Fibroblast of lung (primary cell): ENCODE measurements around the gene ATXN1. TPM values are rescaled to one million over a fixed set of nuclear protein-coding genes. Genes with fewer than 3 reads are reported as not detected.

Experiments
- DNase-seq, 2 donors: peaks; one replicate each; pipeline versions ENCODE4 v3.0.0 to v3.0.0-alpha.2; 2010; ENCODE audit warnings: low read depth in 2 of 2
- H2AFZ ChIP-seq: 2 replicates; pipeline ENCODE4 v1.5.1; 2012; ENCODE audit warnings: low read length, control low read depth, inconsistent platforms
- H3K27ac ChIP-seq: 2 replicates; pipeline ENCODE4 v1.5.1; 2011; ENCODE audit warnings: low read length, control low read depth; ENCODE audit not compliant: insufficient read depth
- H3K27me3 ChIP-seq: 2 replicates; pipeline ENCODE4 v1.5.1; 2011; ENCODE audit warnings: mild to moderate bottlenecking, low read length; ENCODE audit not compliant: control insufficient read depth, insufficient read depth
- H3K36me3 ChIP-seq: 2 replicates; pipeline ENCODE4 v1.5.1; 2011; ENCODE audit warnings: low read length; ENCODE audit not compliant: control insufficient read depth, insufficient read depth
- H3K4me1 ChIP-seq: 2 replicates; pipeline ENCODE4 v1.5.1; 2011; ENCODE audit warnings: low read length; ENCODE audit not compliant: control insufficient read depth, insufficient read depth; ENCODE audit errors: extremely low read depth
- H3K4me2 ChIP-seq: 2 replicates; pipeline ENCODE4 v1.5.1; 2011; ENCODE audit warnings: low read length, control low read depth; ENCODE audit not compliant: insufficient read depth; ENCODE audit errors: extremely low read depth
- H3K4me3 ChIP-seq, 4 experiments: fragments of 200-600 bp in 1 of 4; sonication (generic) in 1 of 4; replicated peaks in 1 of 4; 2 replicates each; pipeline ENCODE4 v1.5.1; 2011 to 2016; ENCODE audit warnings: low read length in 4 of 4, low read depth in 3 of 4, mild to moderate bottlenecking in 3 of 4, control low read depth in 2 of 4, inconsistent platforms in 1 of 4, mixed read lengths in 1 of 4; ENCODE audit not compliant: insufficient read depth in 1 of 4; ENCODE audit errors: control extremely low read depth in 1 of 4
- H3K79me2 ChIP-seq: 2 replicates; pipeline ENCODE4 v1.5.1; 2012; ENCODE audit warnings: mild to moderate bottlenecking, low read length, inconsistent platforms; ENCODE audit not compliant: control insufficient read depth, insufficient read depth
- H3K9ac ChIP-seq: 2 replicates; pipeline ENCODE4 v1.5.1; 2011; ENCODE audit warnings: mild to moderate bottlenecking, low read length, control low read depth; ENCODE audit not compliant: insufficient read depth
- H3K9me3 ChIP-seq: 2 replicates; pipeline ENCODE4 v1.5.1; 2012; ENCODE audit warnings: low read depth, low read length; ENCODE audit not compliant: control insufficient read depth, insufficient read depth
- H4K20me1 ChIP-seq: 2 replicates; pipeline ENCODE4 v1.5.1; 2011; ENCODE audit warnings: low read length; ENCODE audit not compliant: control insufficient read depth, insufficient read depth; ENCODE audit errors: extremely low read depth
- EZH2 ChIP-seq: IDR thresholded peaks from 2 replicates; pipeline ENCODE4 v1.5.1; 2012; ENCODE audit warnings: low read length, control low read depth, mild to moderate bottlenecking; ENCODE audit errors: missing control alignments
- polyA plus RNA-seq, 2 donors: library from polyadenylated mRNA; depleted of rRNA in 1 of 2; stranded (reverse) in 1 of 2; unstranded in 1 of 2; fragments of >200 nt; gene quantifications; 2 replicates each; pipeline ENCODE4 v1.2.1, GENCODE V29; 2011 to 2012; ENCODE audit warnings: missing spikeins in 1 of 2
- total RNA-seq: library from RNA; depleted of rRNA; stranded (reverse); fragments of >200 nt; gene quantifications from 2 replicates; pipeline ENCODE4 v1.2.1, GENCODE V29; 2014
- TF ChIP-seq, protein P1 (sequence below), 2 donors: IDR thresholded peaks in 1 of 2; conservative IDR thresholded peaks in 1 of 2; 1 replicate in 1 of 2; 2 replicates in 1 of 2; pipeline ENCODE4 v1.5.1; 2011 to 2012; ENCODE audit warnings: low read length in 2 of 2, control low read depth in 1 of 2, inconsistent platforms in 1 of 2, low read depth in 1 of 2, mild to moderate bottlenecking in 1 of 2

ATXN1 gene
- total and polyA plus RNA-seq, 2 donors (not counting 1 experiment from before 2014, with no cell fraction given): 15.8 to 40.5 TPM

DNA sequence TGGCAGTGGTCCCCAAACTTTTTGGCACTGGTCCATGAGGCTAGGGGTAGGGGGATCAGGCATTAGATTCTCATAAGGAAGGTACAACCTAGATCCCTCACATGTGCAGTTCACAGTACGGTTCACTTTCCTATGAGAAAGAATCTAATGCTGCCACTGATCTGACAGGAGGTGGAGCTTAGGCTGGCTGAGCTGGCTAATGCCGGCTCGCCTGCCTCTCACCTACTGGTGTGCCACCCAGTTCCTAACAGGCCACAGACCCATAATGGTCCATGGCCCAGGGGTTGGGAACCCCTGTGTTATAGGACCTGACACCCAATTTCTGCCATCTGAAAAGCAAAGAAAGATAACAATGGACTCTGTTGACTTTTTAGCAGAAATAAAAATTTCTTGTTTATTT is 323.3 kb downstream of the ATXN1 start:
- Histone ChIP-seq H3K36me3 (no peaks in the 10 kb centered on the region), H3K4me3 (no peak overlapping the region), H3K79me2 (no peaks in the 10 kb centered on the region), H3K4me2 (no peak overlapping the region), H3K27ac (no peak overlapping the region), H3K4me1 (no peaks in the 10 kb centered on the region), H3K9ac (no peak overlapping the region), H3K9me3 (no peaks in the 10 kb centered on the region), H4K20me1 (no peaks in the 10 kb centered on the region), H2AFZ (no peak overlapping the region), H3K27me3 (no peaks in the 10 kb centered on the region)
- no peak for DNase-seq
- TF ChIP-seq EZH2: no peak
- TF ChIP-seq, protein P1, sequence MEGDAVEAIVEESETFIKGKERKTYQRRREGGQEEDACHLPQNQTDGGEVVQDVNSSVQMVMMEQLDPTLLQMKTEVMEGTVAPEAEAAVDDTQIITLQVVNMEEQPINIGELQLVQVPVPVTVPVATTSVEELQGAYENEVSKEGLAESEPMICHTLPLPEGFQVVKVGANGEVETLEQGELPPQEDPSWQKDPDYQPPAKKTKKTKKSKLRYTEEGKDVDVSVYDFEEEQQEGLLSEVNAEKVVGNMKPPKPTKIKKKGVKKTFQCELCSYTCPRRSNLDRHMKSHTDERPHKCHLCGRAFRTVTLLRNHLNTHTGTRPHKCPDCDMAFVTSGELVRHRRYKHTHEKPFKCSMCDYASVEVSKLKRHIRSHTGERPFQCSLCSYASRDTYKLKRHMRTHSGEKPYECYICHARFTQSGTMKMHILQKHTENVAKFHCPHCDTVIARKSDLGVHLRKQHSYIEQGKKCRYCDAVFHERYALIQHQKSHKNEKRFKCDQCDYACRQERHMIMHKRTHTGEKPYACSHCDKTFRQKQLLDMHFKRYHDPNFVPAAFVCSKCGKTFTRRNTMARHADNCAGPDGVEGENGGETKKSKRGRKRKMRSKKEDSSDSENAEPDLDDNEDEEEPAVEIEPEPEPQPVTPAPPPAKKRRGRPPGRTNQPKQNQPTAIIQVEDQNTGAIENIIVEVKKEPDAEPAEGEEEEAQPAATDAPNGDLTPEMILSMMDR (conservative IDR thresholded peaks at IDR 0.05 in 1 of 2, IDR thresholded peaks at IDR 0.05 in 1 of 2; ENCODE audit: low read depth in 1 of 2, low read length in 2 of 2): no peak

DNA sequence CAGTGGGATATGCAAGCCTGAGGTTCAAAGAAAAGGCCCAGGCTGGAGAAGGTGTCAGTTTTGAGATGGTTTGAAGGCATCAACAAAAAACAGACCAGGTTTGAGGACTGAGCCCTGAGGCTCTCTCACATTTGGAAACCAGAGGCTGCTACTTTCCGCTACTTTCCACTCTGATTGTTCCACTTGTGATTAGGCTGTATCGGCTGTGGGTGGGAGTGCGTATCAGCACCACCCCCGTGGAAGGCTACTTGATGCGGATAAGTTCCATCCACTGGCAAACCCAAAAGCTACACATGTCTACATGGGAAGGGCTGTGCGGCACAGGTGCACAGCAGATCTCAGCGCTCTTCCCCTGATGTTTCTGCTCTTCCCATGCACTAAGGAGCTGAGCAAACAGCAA is 324.2 kb downstream of the ATXN1 start:
- DNase-seq: no peak
- H3K9me3 ChIP-seq: no peaks in the 10 kb centered on the region
- TF ChIP-seq EZH2: no peak
- TF ChIP-seq, protein P1 (conservative IDR thresholded peaks at IDR 0.05 in 1 of 2, IDR thresholded peaks at IDR 0.05 in 1 of 2; ENCODE audit: low read depth in 1 of 2, low read length in 2 of 2): no peak
- no peaks in the 10 kb centered on the region for H4K20me1 ChIP-seq
- H3K4me3 ChIP-seq: no peak overlapping the region
- no peaks in the 10 kb centered on the region for H3K36me3 ChIP-seq
- H3K27me3 ChIP-seq: no peaks in the 10 kb centered on the region
- no peaks in the 10 kb centered on the region for H3K79me2 ChIP-seq
- H3K4me2 ChIP-seq: no peak overlapping the region
- peaks cover 3% of the 10 kb centered on the region for H3K4me1 ChIP-seq
- H3K9ac ChIP-seq: no peak overlapping the region
- H2AFZ ChIP-seq: no peak overlapping the region
- no peak overlapping the region for H3K27ac ChIP-seq

DNA sequence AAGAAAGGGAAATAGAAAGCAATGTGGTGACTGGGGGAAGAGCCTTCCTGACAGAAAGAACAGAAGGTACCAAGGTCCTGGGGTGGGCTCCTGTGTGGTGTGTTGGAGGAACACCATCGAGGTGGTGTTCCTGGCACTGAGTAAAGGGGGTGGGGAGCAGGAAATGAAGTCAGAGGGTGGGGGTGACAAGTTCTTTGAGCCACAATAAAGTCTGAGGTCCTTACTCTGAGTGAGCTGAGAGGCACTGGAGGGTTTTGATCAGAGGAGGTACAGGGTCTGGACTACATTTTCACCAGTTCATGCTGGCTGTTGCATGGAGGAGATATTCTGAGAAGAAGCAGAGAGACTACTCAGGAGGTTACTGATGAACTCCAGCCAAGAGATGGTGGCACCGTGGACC is 324.7 kb downstream of the ATXN1 start:
- Histone ChIP-seq H3K36me3 (no peaks in the 10 kb centered on the region), H3K27me3 (no peaks in the 10 kb centered on the region), H2AFZ (no peak overlapping the region), H3K9me3 (no peaks in the 10 kb centered on the region), H3K4me1 (peaks cover 4% of the 10 kb centered on the region), H3K4me3 (no peak overlapping the region), H3K79me2 (no peaks in the 10 kb centered on the region), H3K9ac (no peak overlapping the region), H3K27ac (no peak overlapping the region), H4K20me1 (no peaks in the 10 kb centered on the region), H3K4me2 (no peak overlapping the region)
- DNase-seq: no peak
- TF ChIP-seq, protein P1 (conservative IDR thresholded peaks at IDR 0.05 in 1 of 2, IDR thresholded peaks at IDR 0.05 in 1 of 2; ENCODE audit: low read depth in 1 of 2, low read length in 2 of 2): no peak
- no peak for TF ChIP-seq EZH2
